MM.1S (cell line): ENCODE data around the gene WWTR1.

Source experiments
- EZH2 ChIP-seq: fragments of 300-600 bp; sonication (generic); optimal IDR thresholded peaks from 2 replicates; pipeline ENCODE3; 2017; ENCODE audit warnings: low read depth, mild to moderate bottlenecking, antibody characterized with exemption, low read length, mixed read lengths
- EZH2phosphoT487 ChIP-seq: fragments of 300-600 bp; sonication (generic); IDR thresholded peaks from 2 replicates; pipeline ENCODE4 v1.6.1; 2018; ENCODE audit warnings: antibody characterized with exemption, low read length
- TF ChIP-seq, protein P1 (sequence below): fragments of 300-600 bp; sonication (generic); IDR thresholded peaks from 2 replicates; pipeline ENCODE4 v1.5.1; 2016; ENCODE audit warnings: antibody characterized with exemption, low read length, mixed read lengths

- TF ChIP-seq, protein P1, sequence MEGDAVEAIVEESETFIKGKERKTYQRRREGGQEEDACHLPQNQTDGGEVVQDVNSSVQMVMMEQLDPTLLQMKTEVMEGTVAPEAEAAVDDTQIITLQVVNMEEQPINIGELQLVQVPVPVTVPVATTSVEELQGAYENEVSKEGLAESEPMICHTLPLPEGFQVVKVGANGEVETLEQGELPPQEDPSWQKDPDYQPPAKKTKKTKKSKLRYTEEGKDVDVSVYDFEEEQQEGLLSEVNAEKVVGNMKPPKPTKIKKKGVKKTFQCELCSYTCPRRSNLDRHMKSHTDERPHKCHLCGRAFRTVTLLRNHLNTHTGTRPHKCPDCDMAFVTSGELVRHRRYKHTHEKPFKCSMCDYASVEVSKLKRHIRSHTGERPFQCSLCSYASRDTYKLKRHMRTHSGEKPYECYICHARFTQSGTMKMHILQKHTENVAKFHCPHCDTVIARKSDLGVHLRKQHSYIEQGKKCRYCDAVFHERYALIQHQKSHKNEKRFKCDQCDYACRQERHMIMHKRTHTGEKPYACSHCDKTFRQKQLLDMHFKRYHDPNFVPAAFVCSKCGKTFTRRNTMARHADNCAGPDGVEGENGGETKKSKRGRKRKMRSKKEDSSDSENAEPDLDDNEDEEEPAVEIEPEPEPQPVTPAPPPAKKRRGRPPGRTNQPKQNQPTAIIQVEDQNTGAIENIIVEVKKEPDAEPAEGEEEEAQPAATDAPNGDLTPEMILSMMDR, result no peak
- TF ChIP-seq EZH2 (no peak), EZH2phosphoT487 (no peak)
These were observed 44.1 kb upstream of the WWTR1 start for GRCh38 chr3:149701977-149702350.
